Body of pancreas (tissue), 4 donors: ENCODE results near the gene PSMB7. TPM values are rescaled to one million over a fixed set of nuclear protein-coding genes. Genes with fewer than 3 reads are reported as not detected.

Experiments used
- ATAC-seq: fragments of 150-250 bp; one replicate; pipeline ENCODE4 v1.9.1; 2016
- DNase-seq, 4 donors: peaks; one replicate each; pipeline ENCODE4 v3.0.0-alpha.2; 2019
- H3K27ac ChIP-seq, 4 donors: fragments of 200-600 bp; sonication (generic); 1 replicate in 3 of 4; 2 replicates in 1 of 4; pipeline versions ENCODE4 v1.5.1 to v1.6.1; 2016 to 2019; ENCODE audit warnings: mild to moderate bottlenecking in 1 of 4, mixed read lengths in 1 of 4, moderate library complexity in 1 of 4
- H3K27me3 ChIP-seq, 2 donors: fragments of 200-600 bp; sonication (generic); one replicate each; pipeline ENCODE4 v1.6.0; 2016; ENCODE audit warnings: mild to moderate bottlenecking in 1 of 2
- H3K36me3 ChIP-seq, 2 donors: fragments of 200-600 bp; sonication (generic); replicated peaks in 1 of 2; 2 replicates each; pipeline ENCODE4 v1.5.1; 2016; ENCODE audit warnings: low read depth in 2 of 2; ENCODE audit not compliant: insufficient read depth in 1 of 2
- H3K4me1 ChIP-seq: fragments of 200-600 bp; sonication (generic); one replicate; pipeline ENCODE4 v1.6.0; 2016
- H3K4me3 ChIP-seq, 2 donors: fragments of 200-600 bp; sonication (generic); 1 replicate in 1 of 2; 2 replicates in 1 of 2; pipeline ENCODE4 v1.5.1; 2016 to 2019
- H3K9me3 ChIP-seq, 3 donors: fragments of 200-600 bp; sonication (generic); 1 replicate in 2 of 3; 2 replicates in 1 of 3; pipeline ENCODE4 v1.5.1; 2016
- POLR2A ChIP-seq, 3 donors: fragments of 450-650 bp; IDR thresholded peaks; one replicate each; pipeline ENCODE4 v1.6.1; 2016; ENCODE audit warnings: antibody characterized with exemption in 3 of 3, mild to moderate bottlenecking in 2 of 3
- WGBS, 2 donors: methylation state at CpG; one replicate each; pipeline ENCODE4 v1.1.5; 2017; 5-methylcytosine and 5-hydroxymethylcytosine counted together
- intact Hi-C: fragments of 100-400 bp; cut with DNase I; formaldehyde crosslinking; loops from one replicate; pipeline ENCODE4 v1.15.1; 2023
- total RNA-seq, 2 donors: library from RNA; depleted of rRNA; stranded (reverse); fragments of >200 nt; gene quantifications; one replicate each; pipeline ENCODE4 v1.1.0, GENCODE V29; 2016
- TF ChIP-seq, protein P1 (sequence below), 7 experiments: fragments of 450-650 bp in 4 of 7; fragments of 200-600 bp in 3 of 7; sonication (generic) in 3 of 7; IDR thresholded peaks; one replicate each; pipeline ENCODE4 v1.5.1; 2016 to 2019; ENCODE audit warnings: antibody characterized with exemption in 7 of 7

PSMB7 gene
- total RNA-seq, 2 donors from 2014 or later, result 31.6 to 93.9 TPM

- no peaks in the 10 kb centered on the region for H3K9me3 ChIP-seq
- H3K27me3 ChIP-seq, result no peaks in the 10 kb centered on the region
- no peak overlapping the region for H3K27ac ChIP-seq
- no peak for TF ChIP-seq POLR2A (IDR thresholded peaks at IDR 0.05)
- TF ChIP-seq, protein P1, sequence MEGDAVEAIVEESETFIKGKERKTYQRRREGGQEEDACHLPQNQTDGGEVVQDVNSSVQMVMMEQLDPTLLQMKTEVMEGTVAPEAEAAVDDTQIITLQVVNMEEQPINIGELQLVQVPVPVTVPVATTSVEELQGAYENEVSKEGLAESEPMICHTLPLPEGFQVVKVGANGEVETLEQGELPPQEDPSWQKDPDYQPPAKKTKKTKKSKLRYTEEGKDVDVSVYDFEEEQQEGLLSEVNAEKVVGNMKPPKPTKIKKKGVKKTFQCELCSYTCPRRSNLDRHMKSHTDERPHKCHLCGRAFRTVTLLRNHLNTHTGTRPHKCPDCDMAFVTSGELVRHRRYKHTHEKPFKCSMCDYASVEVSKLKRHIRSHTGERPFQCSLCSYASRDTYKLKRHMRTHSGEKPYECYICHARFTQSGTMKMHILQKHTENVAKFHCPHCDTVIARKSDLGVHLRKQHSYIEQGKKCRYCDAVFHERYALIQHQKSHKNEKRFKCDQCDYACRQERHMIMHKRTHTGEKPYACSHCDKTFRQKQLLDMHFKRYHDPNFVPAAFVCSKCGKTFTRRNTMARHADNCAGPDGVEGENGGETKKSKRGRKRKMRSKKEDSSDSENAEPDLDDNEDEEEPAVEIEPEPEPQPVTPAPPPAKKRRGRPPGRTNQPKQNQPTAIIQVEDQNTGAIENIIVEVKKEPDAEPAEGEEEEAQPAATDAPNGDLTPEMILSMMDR (IDR thresholded peaks at IDR 0.05), result no peak
- H3K36me3 ChIP-seq, result peaks cover 0 to 20% of the 10 kb centered on the region in 2 donors
- no peak for ATAC-seq
- WGBS, 2 donors, result 79 to 81% methylated on average over 16 to 17 of the region's 17 CpGs
- DNase-seq, result no peak
- peaks cover 14% of the 10 kb centered on the region for H3K4me1 ChIP-seq
- intact Hi-C loops, result no loop called here
- no peak overlapping the region for H3K4me3 ChIP-seq
Measured at GRCh38 chr9:124415852-124416484, 726 bp upstream of the PSMB7 start.

DNA sequence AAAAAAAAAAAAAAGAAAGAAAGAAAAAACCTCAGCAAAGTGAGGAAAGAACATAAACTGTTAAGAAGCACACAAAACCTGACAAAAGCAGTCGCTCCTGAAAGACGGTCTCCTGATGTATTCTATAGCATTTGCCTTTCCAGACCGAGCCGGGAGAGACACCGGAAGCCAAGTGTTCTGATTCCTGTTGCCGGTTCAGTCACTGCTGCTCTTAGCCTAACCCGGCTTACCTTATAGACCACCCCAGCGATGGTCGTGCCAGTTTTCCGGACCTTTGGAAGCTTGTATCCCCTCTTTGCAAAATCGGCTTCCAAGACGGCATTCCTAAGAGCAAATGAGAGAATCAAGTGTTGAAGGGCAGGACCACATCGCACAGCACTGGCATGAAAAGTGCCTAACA lies 630 bp downstream of the PSMB7 start:
- DNase-seq (no peak), ATAC-seq (no peak)
- WGBS, 2 donors, result 9 to 12% methylated on average over 13 of the region's 13 CpGs
- Histone ChIP-seq H3K9me3 (no peaks in the 10 kb centered on the region), H3K27ac (peak overlapping the region in 1 of 4 donors; percentile 52), H3K4me3 (peak overlapping the region; percentile 44 to 91), H3K4me1 (peaks cover 15% of the 10 kb centered on the region), H3K36me3 (peaks cover 0 to 25% of the 10 kb centered on the region in 2 donors), H3K27me3 (no peaks in the 10 kb centered on the region)
- intact Hi-C loops, result no loop called here
- TF ChIP-seq, protein P1 (IDR thresholded peaks at IDR 0.05), result no peak

DNA sequence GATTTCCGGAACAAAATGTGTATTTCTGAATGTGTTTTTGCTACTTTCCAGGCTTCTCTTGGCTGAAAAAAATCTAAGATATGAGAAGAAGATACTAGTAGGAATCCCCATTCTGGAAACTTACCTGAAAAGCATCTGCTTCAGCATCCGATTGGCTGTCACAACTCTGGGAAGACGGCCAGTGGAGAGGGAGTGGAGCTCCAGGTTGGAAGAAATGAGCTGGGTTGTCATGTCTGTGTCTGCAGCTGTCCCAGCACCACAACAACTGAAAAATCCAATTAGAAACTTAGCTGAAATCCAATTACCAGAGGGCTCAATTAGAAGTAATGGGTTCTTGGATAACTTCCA lies 3.0 kb downstream of the PSMB7 start:
- ATAC-seq, result no peak
- intact Hi-C loops, result no loop called here
- peaks cover 0 to 29% of the 10 kb centered on the region in 2 donors for H3K36me3 ChIP-seq

GRCh38 chr9:124411514-124412227 lies 3.6 kb downstream of the PSMB7 start:
- Histone ChIP-seq H3K4me1 (peaks cover 20% of the 10 kb centered on the region), H3K4me3 (no peak overlapping the region), H3K36me3 (peaks cover 0 to 30% of the 10 kb centered on the region in 2 donors), H3K9me3 (no peaks in the 10 kb centered on the region), H3K27ac (no peak overlapping the region), H3K27me3 (no peaks in the 10 kb centered on the region)
- TF ChIP-seq, protein P1 (IDR thresholded peaks at IDR 0.05), result no peak
- WGBS, 2 donors, result 77 to 80% methylated on average over 5 of the region's 5 CpGs
- intact Hi-C loops, result no loop called here
- ATAC-seq, result no peak
- DNase-seq, result no peak

More for the DNA sequence above, 3.0 kb downstream of the PSMB7 start:
- Histone ChIP-seq H3K9me3 (no peaks in the 10 kb centered on the region), H3K4me1 (peaks cover 20% of the 10 kb centered on the region), H3K27ac (no peak overlapping the region), H3K27me3 (no peaks in the 10 kb centered on the region), H3K4me3 (no peak overlapping the region)
- TF ChIP-seq POLR2A (IDR thresholded peaks at IDR 0.05), result no peak
- TF ChIP-seq, protein P1 (IDR thresholded peaks at IDR 0.05), result no peak
- WGBS, 2 donors, result 75% methylated on average over 3 of the region's 3 CpGs
- no peak for DNase-seq
